ENCODE results near the gene CLN5.

Gene CLN5

DNA sequence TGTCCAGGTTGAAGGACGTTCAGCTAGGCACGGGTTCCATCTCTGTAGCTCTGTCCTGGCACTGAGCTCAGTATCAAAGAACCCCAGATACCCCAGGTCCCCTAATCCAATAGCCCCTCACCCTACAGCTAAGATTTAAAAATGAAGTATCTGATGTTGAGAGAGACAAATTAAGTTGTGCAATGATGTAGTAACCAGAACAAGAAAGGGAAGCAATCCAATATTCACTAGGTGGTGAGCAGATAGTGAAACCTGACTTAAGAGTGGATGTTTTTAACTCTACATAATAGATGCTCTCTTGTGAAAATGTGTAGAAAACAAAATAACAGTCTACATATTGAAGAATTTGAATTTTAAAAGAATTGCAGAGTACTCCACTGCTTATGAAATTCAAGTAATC, 41.8 kb upstream of the CLN5 start:
- Histone ChIP-seq H3K9me3 (ENCODE audit: severe bottlenecking) (no peaks in the 10 kb centered on the region), H3K4me1 (ENCODE audit: insufficient read depth, poor library complexity, severe bottlenecking) (peaks cover 4% of the 10 kb centered on the region), H3K27me3 (ENCODE audit: insufficient read depth, poor library complexity, severe bottlenecking) (no peaks in the 10 kb centered on the region), H3K27ac (ENCODE audit: poor library complexity, severe bottlenecking) (no peak overlapping the region), H3K36me3 (ENCODE audit: low read depth) (no peaks in the 10 kb centered on the region), H3K4me3 (ENCODE audit: severe bottlenecking) (no peak overlapping the region)
- DNase-seq (ENCODE audit: low spot score) = no peak
- no peak for ATAC-seq (ENCODE audit: low read depth)
- TF ChIP-seq, protein P1, sequence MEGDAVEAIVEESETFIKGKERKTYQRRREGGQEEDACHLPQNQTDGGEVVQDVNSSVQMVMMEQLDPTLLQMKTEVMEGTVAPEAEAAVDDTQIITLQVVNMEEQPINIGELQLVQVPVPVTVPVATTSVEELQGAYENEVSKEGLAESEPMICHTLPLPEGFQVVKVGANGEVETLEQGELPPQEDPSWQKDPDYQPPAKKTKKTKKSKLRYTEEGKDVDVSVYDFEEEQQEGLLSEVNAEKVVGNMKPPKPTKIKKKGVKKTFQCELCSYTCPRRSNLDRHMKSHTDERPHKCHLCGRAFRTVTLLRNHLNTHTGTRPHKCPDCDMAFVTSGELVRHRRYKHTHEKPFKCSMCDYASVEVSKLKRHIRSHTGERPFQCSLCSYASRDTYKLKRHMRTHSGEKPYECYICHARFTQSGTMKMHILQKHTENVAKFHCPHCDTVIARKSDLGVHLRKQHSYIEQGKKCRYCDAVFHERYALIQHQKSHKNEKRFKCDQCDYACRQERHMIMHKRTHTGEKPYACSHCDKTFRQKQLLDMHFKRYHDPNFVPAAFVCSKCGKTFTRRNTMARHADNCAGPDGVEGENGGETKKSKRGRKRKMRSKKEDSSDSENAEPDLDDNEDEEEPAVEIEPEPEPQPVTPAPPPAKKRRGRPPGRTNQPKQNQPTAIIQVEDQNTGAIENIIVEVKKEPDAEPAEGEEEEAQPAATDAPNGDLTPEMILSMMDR (IDR thresholded peaks at IDR 0.05; ENCODE audit: poor library complexity, severe bottlenecking) = no peak

DNA sequence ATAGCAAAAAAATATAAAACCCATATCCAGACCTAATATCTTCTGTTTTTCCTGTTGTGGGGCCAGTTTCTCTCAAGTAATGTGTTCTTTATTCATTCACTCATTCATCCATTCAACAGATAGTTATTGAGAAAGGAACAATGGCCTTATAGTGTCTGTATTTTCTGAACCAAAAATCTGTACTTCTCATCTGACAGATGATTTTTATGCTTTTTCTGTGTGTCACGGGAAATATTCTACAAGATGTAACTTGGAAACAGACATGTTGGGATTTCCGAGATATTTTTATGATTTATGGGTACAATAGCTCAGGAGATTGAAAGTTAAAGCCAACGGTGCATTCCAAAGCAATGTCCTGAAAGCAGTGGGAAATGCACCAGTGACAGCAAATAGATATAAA, 37.9 kb upstream of the CLN5 start:
- no peak for ATAC-seq (ENCODE audit: low read depth)
- no peaks in the 10 kb centered on the region for H3K9me3 ChIP-seq (ENCODE audit: severe bottlenecking)
- no peak for DNase-seq (ENCODE audit: low spot score)
- TF ChIP-seq, protein P1 (IDR thresholded peaks at IDR 0.05; ENCODE audit: poor library complexity, severe bottlenecking) = no peak
- H3K27me3 ChIP-seq (ENCODE audit: insufficient read depth, poor library complexity, severe bottlenecking) = no peaks in the 10 kb centered on the region
- no peak overlapping the region for H3K27ac ChIP-seq (ENCODE audit: poor library complexity, severe bottlenecking)
- no peaks in the 10 kb centered on the region for H3K4me1 ChIP-seq (ENCODE audit: insufficient read depth, poor library complexity, severe bottlenecking)
- no peaks in the 10 kb centered on the region for H3K36me3 ChIP-seq (ENCODE audit: low read depth)
- H3K4me3 ChIP-seq (ENCODE audit: severe bottlenecking) = no peak overlapping the region

- H3K9me3 ChIP-seq (ENCODE audit: severe bottlenecking) = no peaks in the 10 kb centered on the region
- no peak overlapping the region for H3K27ac ChIP-seq (ENCODE audit: poor library complexity, severe bottlenecking)
- ATAC-seq (ENCODE audit: low read depth) (no peak), DNase-seq (ENCODE audit: low spot score) (no peak)
- TF ChIP-seq, protein P1 (IDR thresholded peaks at IDR 0.05; ENCODE audit: poor library complexity, severe bottlenecking) = no peak
- H3K4me1 ChIP-seq (ENCODE audit: insufficient read depth, poor library complexity, severe bottlenecking) = no peaks in the 10 kb centered on the region
- H3K4me3 ChIP-seq (ENCODE audit: severe bottlenecking) = no peak overlapping the region
- H3K27me3 ChIP-seq (ENCODE audit: insufficient read depth, poor library complexity, severe bottlenecking) = no peaks in the 10 kb centered on the region
- no peaks in the 10 kb centered on the region for H3K36me3 ChIP-seq (ENCODE audit: low read depth)
Measured at GRCh38 chr13:76954538-76954937, 37.3 kb upstream of the CLN5 start.

DNA sequence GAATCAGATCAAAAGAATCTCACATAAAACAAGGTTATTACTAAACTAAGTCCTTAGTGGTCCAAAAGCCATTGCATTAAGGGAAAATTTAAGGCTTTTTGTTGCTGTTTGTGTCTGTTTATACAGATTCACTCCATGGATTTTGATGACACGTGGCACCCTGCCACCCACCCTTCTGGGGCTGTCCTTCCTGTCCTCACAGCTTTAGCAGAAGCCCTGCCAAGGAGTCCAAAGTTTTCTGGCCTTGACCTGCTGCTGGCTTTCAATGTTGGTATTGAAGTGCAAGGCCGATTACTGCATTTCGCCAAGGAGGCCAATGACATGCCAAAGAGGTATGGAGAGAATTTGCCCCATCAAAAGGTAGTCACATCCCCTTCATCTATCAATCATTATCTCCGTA, 36.7 kb upstream of the CLN5 start:
- Histone ChIP-seq H3K27ac (ENCODE audit: poor library complexity, severe bottlenecking) (no peak overlapping the region), H3K36me3 (ENCODE audit: low read depth) (no peaks in the 10 kb centered on the region), H3K27me3 (ENCODE audit: insufficient read depth, poor library complexity, severe bottlenecking) (no peaks in the 10 kb centered on the region), H3K4me3 (ENCODE audit: severe bottlenecking) (no peak overlapping the region), H3K4me1 (ENCODE audit: insufficient read depth, poor library complexity, severe bottlenecking) (no peaks in the 10 kb centered on the region), H3K9me3 (ENCODE audit: severe bottlenecking) (no peaks in the 10 kb centered on the region)
- DNase-seq (ENCODE audit: low spot score) = no peak
- ATAC-seq (ENCODE audit: low read depth) = no peak
- TF ChIP-seq, protein P1 (IDR thresholded peaks at IDR 0.05; ENCODE audit: poor library complexity, severe bottlenecking) = no peak

- Histone ChIP-seq H3K4me3 (ENCODE audit: severe bottlenecking) (no peak overlapping the region), H3K27me3 (ENCODE audit: insufficient read depth, poor library complexity, severe bottlenecking) (no peaks in the 10 kb centered on the region), H3K27ac (ENCODE audit: poor library complexity, severe bottlenecking) (no peak overlapping the region), H3K4me1 (ENCODE audit: insufficient read depth, poor library complexity, severe bottlenecking) (no peaks in the 10 kb centered on the region), H3K9me3 (ENCODE audit: severe bottlenecking) (no peaks in the 10 kb centered on the region), H3K36me3 (ENCODE audit: low read depth) (no peaks in the 10 kb centered on the region)
- ATAC-seq (ENCODE audit: low read depth) = no peak
- TF ChIP-seq, protein P1 (IDR thresholded peaks at IDR 0.05; ENCODE audit: poor library complexity, severe bottlenecking) = no peak
- no peak for DNase-seq (ENCODE audit: low spot score)
Measured at GRCh38 chr13:76955661-76956060, 36.2 kb upstream of the CLN5 start.

Measured in RWPE2 (cell line).